NCI-H510A (cell line): ENCODE measurements around the gene CEACAM6.
"Not testable (repeated sequence)": the region's sequence is repeated elsewhere in the genome, so short reads cannot be mapped to it uniquely, and the experiment has no call there.

Source experiments
- DNase-seq: peaks from one replicate; lab custom pipeline; 2025; lab: John Stamatoyannopoulos, UW

Gene CEACAM6

GRCh38 chr19:41748012-41748411 lies 7.3 kb upstream of the CEACAM6 start:
- DNase-seq: no peak

- DNase-seq: not testable (repeated sequence)
These were observed 4.8 kb upstream of the CEACAM6 start for GRCh38 chr19:41750248-41751134.

GRCh38 chr19:41753159-41753558 lies 2.2 kb upstream of the CEACAM6 start:
- no peak for DNase-seq

- no peak for DNase-seq
These were observed 1.3 kb upstream of the CEACAM6 start for GRCh38 chr19:41753936-41754529.

- DNase-seq: no peak
These were observed 3.5 kb downstream of the CEACAM6 start for GRCh38 chr19:41758846-41759245.

- DNase-seq: no peak
These were observed 11.8 kb downstream of the CEACAM6 start for GRCh38 chr19:41767115-41767514.

GRCh38 chr19:41768105-41768504 lies 12.8 kb downstream of the CEACAM6 start:
- DNase-seq: not testable (repeated sequence)

GRCh38 chr19:41769608-41770007 lies 14.3 kb downstream of the CEACAM6 start:
- DNase-seq: no peak

- DNase-seq: no peak
These were observed 16.1 kb downstream of the CEACAM6 start for GRCh38 chr19:41771410-41771809.

GRCh38 chr19:41774515-41774980 lies 19.2 kb downstream of the CEACAM6 start:
- peak; percentile 99 for DNase-seq

GRCh38 chr19:41776700-41777099 lies 21.4 kb downstream of the CEACAM6 start:
- DNase-seq: no peak

- DNase-seq: no peak
These were observed 28.3 kb downstream of the CEACAM6 start for GRCh38 chr19:41783612-41784011.

- DNase-seq: no peak
These were observed 29.0 kb downstream of the CEACAM6 start for GRCh38 chr19:41784312-41784711.

- no peak for DNase-seq
These were observed 29.4 kb downstream of the CEACAM6 start for GRCh38 chr19:41784743-41785142.

GRCh38 chr19:41785653-41786052 lies 30.3 kb downstream of the CEACAM6 start:
- peak; percentile 68 for DNase-seq

- DNase-seq: no peak
These were observed 31.7 kb downstream of the CEACAM6 start for GRCh38 chr19:41787055-41787454.

GRCh38 chr19:41788518-41788917 lies 33.2 kb downstream of the CEACAM6 start:
- not testable (repeated sequence) for DNase-seq

GRCh38 chr19:41789053-41789452 lies 33.7 kb downstream of the CEACAM6 start:
- peak; percentile 26 for DNase-seq

- DNase-seq: peak; percentile 27
These were observed 37.4 kb downstream of the CEACAM6 start for GRCh38 chr19:41792513-41793413.

GRCh38 chr19:41793414-41793727 lies 38.0 kb downstream of the CEACAM6 start:
- no peak for DNase-seq

GRCh38 chr19:41795031-41795461 lies 39.7 kb downstream of the CEACAM6 start:
- peak; percentile 51 for DNase-seq

- no peak for DNase-seq
These were observed 41.0 kb downstream of the CEACAM6 start, which contains the start of gene CEACAM3 for GRCh38 chr19:41796362-41796761. CEACAM3 (plus strand) TSS chr19:41796587; CDS start chr19:41796678, 91 bp downstream.
